Stimulated activated CD4-positive, alpha-beta T cell treated with anti-CD3 and anti-CD28 coated beads, Interleukin-15, amount 100 ng/mL, for 24 hours (primary cell): ENCODE measurements around the gene HBM.
"Not testable (repeated sequence)": the region's sequence is repeated elsewhere in the genome, so short reads cannot be mapped to it uniquely, and the experiment has no call there.

ENCODE experiments used
- DNase-seq: peaks from one replicate; pipeline ENCODE4 v3.0.0-alpha.2; 2020

Gene HBM

GRCh38 chr16:149024-149660 lies 16.6 kb upstream of the HBM start:
- DNase-seq, result no peak

- no peak for DNase-seq
Observed at GRCh38 chr16:152141-153128, 13.3 kb upstream of the HBM start, which contains the start of gene HBZ. TSS of gene HBZ (plus strand) at chr16:152644. CDS start at chr16:152910, 266 bp downstream.

- not testable (repeated sequence) for DNase-seq
Observed at GRCh38 chr16:153129-153521, 12.7 kb upstream of the HBM start.

GRCh38 chr16:153550-154216 lies 12.1 kb upstream of the HBM start:
- DNase-seq, result not testable (repeated sequence)

GRCh38 chr16:154217-155030 lies 11.4 kb upstream of the HBM start:
- peak; percentile 30 for DNase-seq

GRCh38 chr16:155031-155398 lies 10.8 kb upstream of the HBM start:
- no peak for DNase-seq

- DNase-seq, result no peak
Observed at GRCh38 chr16:159136-159849, 6.5 kb upstream of the HBM start.

- not testable (repeated sequence) for DNase-seq
Observed at GRCh38 chr16:160242-160641, 5.5 kb upstream of the HBM start.

- DNase-seq, result no peak
Observed at GRCh38 chr16:160691-161190, 5.0 kb upstream of the HBM start.

- DNase-seq, result no peak
Observed at GRCh38 chr16:162271-162991, 3.3 kb upstream of the HBM start.

- not testable (repeated sequence) for DNase-seq
Observed at GRCh38 chr16:163139-163538, 2.6 kb upstream of the HBM start.

GRCh38 chr16:163696-164095 lies 2.1 kb upstream of the HBM start:
- not testable (repeated sequence) for DNase-seq

GRCh38 chr16:164134-164823 lies 1.5 kb upstream of the HBM start:
- DNase-seq, result not testable (repeated sequence)

GRCh38 chr16:164827-165538 lies 795 bp upstream of the HBM start:
- DNase-seq, result no peak

GRCh38 chr16:166375-167121 lies 770 bp downstream of the HBM start:
- no peak for DNase-seq

- DNase-seq, result no peak
Observed at GRCh38 chr16:167122-167690, 1.4 kb downstream of the HBM start.

- no peak for DNase-seq
Observed at GRCh38 chr16:168424-168823, 2.6 kb downstream of the HBM start.

GRCh38 chr16:169014-169413 lies 3.2 kb downstream of the HBM start:
- no peak for DNase-seq
